HG03025 (cell line): ENCODE measurements around the gene BBLN.

ENCODE experiments used
- ATAC-seq: cut with Tn5 transposase; IDR thresholded peaks from one replicate; pipeline ENCODE4 v1.9.1; 2021; ENCODE audit warnings: mild to moderate bottlenecking, moderate library complexity; ENCODE audit not compliant: unreplicated experiment, low FRiP score

The BBLN gene

DNA sequence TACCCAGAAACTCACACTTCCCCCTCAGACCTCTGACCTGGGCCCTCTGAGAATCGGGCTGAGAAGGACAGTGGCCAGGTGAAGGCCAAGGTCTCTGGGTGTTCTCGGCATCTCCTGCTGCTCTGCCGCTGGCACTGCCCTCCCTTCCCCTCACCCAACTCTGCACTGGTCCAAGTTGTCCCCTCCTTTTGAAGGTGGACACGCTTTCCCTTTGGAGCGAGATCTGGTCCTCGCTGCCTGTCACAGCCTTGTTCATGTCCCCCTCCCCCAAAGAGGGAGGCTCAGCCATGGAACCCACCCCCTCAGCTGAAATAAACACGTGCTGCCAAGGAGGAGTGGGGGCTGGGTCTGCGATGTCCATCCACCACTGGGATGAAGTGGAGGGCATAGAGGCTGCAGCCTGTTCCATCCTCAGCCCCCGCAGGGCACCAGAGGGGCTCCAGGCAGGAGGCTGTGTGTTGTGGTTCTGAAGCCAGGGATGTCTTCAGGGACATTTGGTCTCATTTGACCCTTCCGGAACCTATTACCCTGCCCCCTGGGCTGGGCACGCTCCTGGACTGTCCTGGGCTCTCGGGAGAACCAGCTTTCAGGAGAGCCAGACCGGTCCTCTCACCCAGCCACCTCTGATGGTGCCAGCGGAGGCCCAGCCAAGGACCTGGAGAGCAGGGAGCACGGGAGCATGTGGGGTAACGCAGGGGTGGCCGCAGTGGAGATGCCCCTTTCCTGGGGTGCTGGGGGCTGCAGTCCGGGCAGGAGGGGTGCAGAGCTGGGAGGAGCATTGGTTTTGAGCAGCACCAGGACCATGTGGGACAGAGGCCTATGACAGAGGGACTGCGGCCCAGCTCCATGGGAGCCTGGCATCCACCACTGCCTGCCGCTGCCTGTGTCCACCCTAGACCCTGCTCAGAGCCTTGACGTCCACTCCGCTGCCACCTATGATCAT lies 15.6 kb upstream of the BBLN start:
- no peak for ATAC-seq

DNA sequence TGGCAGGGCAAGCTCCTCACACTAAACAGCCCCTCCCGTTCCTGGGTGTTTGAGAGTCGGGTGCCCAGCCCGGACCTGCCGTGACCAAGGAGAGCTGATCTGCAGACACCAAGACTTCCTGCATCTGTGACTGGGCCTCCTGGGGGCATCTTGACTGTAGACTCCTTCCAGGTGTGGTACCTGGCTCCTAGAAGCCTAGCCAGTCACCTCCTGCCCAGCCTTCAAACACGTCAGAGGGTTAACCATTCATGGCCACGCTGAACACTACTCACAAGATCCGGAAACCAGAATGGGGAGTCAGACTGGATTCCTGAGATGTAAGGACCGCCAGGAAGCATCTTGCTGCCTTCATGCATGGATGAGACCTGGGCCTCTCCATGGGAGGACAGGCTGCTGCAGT lies 14.5 kb upstream of the BBLN start:
- ATAC-seq: no peak

DNA sequence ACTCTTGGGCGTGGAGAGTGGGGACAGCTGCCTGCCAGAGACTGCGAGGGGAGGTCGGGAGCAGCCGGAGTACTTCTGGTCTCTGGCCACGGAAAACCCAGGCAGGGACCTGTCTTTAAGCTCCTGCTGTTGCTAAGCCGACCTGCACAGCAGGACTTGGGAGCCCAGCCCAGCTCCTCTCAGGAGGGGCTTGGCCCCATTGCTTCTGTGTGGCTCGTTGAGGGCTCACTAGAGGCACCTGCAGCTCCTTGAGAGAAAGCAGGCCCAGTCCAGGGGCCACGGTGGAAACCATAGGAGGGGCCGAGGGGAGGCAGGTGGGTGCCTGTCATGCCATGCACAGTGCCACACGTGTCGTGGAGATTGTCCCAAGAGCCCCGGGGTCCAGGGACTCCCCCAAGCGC lies 14.1 kb upstream of the BBLN start:
- no peak for ATAC-seq

DNA sequence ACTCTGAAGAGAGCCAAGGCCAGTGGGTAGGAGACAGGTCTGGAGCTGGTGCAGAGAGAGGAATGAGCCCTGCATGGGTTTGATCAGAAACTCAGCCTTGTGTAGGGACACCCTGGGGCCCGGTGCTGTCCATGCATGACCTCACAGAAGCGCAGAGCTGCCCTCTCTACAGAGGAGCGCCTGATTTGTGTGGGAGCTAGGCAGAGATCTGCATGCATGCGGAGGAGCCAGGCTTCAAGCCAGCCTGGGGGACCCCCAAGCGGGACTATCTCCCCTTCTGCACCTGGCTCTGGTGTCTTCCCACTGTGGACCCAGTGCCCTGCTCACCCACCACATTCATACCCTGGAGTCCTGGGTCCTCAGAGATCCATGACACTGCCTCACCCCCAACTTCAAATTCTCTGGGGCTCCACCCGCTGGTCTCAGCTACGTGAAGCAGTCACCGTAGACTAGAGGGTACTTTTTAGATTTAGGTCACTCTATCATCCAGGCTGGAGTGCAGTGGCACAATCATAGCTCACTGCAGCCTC lies 13.4 kb upstream of the BBLN start:
- ATAC-seq: no peak

DNA sequence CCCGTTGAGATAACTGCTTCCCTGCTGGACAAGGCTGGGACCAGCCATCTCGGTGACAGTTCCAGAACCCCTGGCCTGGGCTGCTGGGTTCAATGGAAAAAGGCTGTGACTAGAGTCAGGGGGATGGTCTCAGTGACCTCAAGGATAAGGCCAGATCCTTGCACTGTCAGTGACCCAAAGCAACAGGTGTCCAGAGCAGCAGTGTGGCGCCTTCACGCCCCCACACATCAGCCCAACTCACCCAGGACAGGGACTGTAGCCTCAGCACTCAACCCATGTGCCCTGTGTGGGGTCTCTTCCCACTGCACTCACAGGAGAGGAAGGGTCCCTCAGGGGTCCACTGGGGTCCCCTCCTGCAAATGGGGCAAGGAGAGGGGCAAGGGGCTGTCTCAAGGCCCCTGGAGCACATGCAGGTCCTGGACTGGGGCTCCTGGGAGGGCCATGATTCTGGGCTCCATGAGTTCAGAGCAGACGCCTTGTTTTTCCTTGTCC lies 11.5 kb upstream of the BBLN start:
- ATAC-seq: no peak

DNA sequence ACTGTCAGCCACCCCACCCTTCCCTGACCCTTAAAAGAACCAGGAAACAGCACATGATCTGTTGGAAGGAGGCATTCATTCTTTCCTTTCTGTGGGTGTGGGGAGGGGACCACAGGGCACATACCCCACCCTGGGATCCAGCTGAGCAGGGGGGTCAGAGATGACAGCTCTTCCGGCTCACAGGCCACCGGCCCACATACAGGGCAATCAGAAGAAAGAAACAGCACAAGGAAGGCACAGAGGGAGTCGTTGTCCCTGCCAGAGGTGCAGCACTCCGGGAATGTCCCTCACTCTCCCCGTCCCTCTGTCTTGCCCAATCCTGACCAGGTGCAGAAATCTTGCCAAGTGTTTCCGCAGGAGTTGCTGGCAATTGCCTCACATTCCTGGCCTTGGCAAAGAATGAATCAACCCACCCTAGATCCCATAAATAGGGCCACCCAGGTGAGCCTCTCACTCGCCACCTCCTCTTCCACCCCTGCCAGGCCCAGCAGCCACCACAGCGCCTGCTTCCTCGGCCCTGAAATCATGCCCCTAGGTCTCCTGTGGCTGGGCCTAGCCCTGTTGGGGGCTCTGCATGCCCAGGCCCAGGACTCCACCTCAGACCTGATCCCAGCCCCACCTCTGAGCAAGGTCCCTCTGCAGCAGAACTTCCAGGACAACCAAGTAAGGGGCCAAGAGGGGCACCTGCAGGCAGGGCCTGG lies 10.9 kb upstream of the BBLN start, which contains the start of gene LCN2:
LCN2 (plus strand) TSS at position 453 of the 701 bp plus-strand sequence; CDS start at position 526, 73 bp downstream.
- no peak for ATAC-seq

DNA sequence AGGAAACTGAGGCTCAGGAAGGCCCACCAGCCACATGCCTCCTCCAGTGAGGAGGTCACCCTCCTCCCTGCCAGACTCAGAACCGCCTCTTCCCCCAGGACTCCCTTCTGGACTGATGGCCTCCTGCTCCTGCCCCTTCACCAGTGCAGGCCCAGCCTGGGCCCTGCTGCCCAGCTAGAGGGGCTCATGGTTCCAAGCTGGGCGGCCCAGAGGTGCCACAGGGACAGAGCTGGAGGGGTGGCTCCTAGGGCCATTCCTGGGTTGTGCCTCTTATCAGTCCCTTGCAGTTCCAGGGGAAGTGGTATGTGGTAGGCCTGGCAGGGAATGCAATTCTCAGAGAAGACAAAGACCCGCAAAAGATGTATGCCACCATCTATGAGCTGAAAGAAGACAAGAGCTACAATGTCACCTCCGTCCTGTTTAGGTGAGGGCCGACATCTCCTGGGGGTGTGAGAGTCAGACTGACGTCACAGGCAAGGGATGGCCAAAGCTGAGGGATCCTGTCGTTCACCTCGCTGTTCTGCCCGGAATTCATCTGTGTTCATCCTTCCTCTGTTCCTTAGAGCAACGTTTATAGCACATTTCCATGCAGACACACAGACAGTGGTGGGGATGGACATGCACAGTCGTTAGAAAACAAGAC lies 10.0 kb upstream of the BBLN start:
- no peak for ATAC-seq

DNA sequence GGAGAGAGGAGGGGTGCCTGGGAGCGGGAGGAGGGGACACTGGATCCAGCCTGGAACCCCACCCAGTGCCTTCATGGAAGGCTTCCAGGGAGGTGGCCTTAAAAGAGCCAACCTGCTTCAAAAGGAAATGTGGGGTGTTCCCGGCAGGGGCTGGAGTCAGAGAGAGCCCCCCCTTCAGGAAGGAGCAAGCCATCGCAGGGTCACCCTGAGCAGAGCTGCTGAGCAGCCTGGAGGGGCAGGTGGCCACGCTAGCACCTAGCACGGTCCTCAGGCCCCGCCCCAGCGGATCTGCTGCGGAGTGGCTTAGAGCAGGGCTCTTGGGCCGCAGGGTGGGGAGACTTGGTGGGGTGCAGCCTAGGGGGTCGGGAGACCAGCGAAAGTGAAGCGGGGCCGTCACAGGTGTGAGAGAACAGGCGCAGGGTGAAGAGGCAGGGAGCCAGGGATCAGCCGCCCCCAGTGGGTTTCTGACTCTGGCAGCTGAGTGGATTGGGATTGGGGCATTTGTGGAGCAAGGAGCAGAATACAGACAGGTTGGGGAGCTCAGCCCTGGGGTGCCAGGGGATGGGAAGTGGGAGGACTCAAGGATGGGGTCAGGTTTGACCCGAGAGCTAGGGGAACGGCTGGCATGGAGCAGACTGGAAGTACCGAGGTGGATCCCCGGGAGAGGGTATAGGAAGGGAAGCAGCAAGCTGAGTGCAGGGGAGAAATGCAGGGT lies 9.3 kb upstream of the BBLN start:
- no peak for ATAC-seq

DNA sequence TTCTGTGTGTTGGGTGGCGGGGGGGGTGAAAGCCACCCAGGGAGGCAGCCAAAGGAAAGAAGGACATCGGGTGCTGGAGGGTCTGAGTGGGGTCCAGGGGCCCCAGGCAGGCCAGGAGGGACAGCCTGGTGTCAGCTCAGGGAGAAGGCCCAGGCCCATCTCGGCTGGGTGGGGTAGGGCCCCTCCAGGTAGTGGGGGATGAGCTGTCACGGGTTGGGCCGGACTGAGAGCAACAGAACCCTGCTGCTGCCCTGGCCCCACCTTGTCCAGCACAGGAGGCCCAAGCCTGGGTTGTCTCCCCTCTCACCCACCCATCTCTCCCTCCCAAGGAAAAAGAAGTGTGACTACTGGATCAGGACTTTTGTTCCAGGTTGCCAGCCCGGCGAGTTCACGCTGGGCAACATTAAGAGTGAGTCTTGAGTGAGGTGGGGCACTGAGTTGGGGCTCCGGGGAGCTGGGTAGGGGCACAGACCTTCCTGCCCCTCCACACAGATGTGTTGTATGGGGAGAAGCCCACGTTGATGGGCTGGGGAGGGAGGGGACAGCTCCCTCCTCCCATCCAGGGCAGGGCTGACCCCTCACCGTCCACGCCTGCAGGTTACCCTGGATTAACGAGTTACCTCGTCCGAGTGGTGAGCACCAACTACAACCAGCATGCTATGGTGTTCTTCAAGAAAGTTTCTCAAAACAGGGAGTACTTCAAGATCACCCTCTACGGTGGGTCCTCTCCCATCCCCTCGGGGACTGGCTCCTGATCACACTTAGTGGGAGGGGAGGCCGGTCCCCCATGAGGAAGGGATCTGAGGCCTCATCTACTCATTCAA lies 8.5 kb upstream of the BBLN start:
- no peak for ATAC-seq

DNA sequence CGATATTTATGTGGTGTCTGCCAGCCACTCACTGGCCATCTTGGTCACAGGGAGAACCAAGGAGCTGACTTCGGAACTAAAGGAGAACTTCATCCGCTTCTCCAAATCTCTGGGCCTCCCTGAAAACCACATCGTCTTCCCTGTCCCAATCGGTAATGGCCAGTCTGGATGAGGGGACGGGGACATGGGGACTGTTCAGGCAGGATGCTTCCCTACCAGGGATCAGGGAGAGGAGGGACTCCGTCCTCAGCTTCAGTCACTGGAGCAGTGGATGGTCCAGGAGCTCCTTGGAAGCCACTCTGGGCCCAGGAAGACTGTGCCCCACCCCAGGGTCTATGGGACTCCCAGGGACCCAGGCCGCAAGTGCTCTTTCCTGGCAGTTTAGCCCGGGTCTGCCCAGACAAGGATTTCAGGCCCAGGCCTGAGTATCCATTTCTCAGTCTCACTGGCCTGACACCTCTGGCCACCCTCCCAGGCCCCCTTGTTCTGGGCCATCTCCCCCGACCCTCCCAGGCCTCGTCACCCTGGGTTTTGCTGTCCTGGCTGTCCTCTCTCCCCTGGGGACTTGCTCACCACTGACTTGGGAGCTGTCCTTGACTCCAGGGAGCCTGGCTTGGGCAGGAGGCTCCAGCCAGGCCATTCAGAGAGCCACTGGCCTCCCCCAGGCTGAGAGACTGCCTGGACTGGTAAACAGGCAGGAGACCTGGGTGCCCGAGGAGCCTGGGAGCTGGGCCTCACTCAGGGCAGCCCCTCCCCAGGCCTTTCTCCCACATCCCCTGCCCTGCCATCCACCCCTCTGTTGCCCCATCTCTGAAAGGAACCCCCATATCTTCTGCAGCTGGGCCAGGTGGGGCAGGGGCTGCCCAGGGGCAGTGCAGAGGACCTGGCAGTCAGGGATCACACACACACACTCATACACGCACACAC lies 7.7 kb upstream of the BBLN start:
- no peak for ATAC-seq

DNA sequence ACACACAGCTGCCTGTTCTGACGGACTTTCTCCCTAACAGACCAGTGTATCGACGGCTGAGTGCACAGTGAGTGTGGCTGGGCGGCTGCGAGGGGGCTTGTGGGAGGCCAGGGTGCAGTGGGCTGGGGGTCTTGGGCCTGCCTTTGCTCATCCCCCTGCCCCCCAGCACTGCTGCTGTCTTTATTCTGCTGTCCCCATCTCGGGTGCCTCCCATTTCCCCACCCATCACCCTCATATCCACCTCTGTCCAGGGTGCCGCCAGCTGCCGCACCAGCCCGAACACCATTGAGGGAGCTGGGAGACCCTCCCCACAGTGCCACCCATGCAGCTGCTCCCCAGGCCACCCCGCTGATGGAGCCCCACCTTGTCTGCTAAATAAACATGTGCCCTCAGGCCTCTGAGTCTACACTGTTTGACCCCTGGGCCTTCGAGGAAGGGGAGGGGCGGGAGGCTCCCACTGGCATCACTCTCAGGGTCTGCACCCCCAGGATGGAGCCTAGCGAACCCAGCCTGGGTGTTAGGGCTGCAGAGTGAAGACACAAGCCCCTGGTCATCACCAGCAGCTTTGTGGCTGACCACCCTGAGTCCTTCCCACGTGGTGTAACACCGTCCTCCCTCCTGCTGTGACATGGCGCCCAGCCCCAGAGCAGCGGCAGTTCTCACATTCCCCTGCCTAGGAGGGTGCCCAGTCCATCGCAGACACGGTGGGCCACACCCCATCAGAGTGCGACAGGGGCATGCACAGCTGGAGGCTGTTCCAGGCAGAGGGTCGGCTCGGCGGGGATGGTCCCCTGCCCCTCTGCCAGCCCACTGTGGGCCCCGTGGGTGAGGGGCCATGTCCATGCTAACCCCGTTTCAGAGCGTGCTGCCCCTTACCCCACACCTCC lies 6.8 kb upstream of the BBLN start:
- ATAC-seq: no peak

DNA sequence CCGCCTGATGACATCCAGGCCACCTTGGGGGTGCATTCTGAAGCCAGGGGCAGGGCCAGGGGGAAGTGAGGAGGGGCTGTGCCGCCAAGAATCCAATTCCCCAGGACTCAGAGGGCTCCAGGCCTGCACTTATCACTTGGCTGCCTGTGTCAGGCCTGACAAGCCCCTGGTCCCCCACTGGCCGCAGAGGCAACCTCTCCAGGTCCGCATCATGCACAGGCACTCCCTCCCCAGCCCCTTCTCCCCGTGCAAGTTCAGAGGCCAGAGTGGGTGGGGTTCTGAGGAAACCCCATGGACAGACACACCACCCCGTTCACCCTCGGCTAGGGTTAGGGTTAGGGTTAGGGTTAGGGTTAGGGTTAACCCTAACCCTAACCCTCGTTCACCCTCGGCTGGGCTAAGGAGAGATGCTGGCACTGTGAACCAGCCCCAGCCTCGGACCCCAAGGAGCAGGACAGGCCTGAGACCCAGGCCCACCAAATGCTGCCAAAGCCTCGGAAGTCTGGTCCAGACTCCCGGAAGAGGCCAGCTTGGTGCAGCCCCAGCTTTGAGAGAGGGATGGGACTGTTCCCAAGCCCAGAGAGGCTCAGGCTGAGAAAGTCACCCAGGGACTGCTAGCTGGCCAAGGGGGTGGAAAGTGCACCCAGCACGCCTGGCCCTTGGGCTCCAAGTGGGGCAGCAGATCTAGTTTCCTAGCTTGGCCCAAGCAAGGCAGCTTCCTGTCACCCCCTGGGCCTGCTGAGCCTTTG lies 5.9 kb upstream of the BBLN start:
- ATAC-seq: no peak

DNA sequence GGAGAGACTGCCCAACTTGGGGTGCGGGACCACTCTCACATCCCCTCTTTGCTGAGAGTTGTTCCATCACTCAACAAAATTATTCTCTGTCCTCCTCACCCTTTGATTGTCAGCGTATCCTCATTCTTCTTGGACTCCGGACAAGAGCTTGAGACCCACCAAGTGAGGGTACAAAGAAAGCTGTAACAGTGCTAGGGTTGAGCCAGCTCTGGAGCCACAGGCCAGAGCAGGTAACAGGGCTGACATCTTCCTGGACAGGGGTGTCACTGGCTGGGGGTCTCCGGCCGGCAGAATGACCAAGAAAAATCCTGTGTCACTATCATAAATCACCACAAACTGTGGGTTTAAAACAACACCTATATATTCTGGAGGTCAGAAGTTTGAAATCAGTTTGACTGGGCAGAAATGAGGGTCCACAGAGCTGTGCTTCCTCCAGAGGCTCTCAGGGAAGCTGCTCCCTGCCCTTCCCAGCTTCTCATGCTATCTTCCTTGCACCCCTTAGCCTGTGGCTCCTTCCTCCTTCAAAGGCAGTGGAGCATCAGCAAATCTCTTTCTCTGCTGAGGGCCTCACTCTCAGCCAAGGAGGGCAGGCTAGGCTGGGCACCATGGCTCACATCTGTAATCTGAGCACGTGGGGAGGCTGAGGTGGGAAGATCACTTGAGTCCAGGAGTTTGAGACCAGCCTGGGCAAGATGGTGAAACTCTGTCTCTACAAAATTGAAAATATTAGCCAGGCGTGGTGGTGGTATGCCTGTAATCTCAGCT lies 4.1 kb upstream of the BBLN start:
- no peak for ATAC-seq

DNA sequence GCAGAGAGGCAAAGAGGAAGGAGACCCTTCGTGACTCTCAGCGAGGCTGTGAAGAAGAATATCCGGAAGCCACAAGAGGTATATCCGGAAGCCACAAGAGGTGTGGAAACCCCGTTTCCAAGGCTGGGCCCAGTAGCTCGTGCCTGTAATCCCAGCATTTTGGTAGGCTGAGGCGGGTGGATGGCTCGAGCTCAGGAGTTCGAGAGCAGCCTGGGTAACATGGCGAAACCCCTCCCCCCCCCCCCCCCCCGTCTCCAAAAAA lies 612 bp upstream of the BBLN start:
- ATAC-seq: peak; percentile 6

DNA sequence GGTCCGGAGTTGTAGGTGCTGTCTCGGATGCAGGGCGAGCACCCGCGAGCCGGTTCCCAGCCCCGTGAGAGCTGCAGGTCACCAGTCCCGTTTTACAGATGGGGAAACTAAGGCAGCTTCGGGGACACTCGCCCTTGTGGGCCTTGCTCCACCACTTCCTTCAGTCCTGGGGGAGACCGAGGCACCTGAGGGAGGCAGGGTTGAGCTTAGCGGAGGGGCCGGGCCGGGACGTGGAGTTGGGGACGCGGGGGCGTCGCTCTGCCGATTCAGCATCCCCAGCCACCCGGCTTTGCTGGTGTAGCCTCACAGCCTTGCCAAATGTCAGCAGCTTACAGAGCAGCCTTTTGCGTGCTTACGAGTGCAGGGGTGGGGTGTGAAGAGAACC lies 530 bp downstream of the BBLN start:
- ATAC-seq: no peak

DNA sequence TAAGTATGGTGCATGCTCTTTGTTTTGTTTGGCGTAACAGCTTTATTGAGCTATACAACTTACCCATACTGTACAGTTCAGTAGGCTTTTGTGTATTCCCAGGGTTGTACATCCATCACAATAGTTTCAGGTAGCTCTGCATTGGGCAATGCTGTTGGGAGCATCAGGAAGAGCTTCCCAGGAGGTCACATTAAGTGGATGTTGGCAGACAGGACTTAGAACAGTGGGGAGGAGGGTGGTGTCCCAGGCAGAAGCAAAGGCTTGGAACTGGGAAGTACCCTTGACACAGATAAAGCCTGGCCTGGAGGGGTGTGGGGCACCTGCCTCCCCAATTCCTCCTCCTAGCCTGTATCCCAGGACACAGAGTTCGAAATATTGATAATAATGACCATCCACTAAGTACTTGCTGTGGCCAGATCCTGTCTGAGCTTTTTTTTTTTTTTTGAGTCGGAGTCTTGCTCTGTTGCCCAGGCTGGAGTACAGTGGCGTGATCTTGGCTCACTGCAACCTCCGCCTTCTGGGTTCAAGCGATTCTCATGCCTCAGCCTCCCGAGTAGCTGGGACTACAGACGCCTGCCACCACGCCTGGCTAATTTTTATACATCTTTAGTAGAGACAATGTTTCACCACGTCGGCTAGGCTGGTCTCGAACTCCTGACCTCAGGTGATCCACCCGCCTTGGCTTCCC lies 1.3 kb downstream of the BBLN start:
- ATAC-seq: no peak
